Loucy (cell line): ENCODE measurements around the gene BACH2.
A peak's percentile ranks its signal among the peaks of the same experiment; 100 is the strongest.

Experiments used
- H2AFZ ChIP-seq: fragments of 200-600 bp; sonication (generic); 2 replicates; pipeline ENCODE4 v1.6.0; 2016; ENCODE audit warnings: antibody characterized with exemption, mild to moderate bottlenecking, low read length, moderate library complexity
- H3F3A ChIP-seq: fragments of 200-600 bp; 2 replicates; pipeline ENCODE4 v1.6.0; 2016; ENCODE audit warnings: antibody characterized with exemption, low read depth, mild to moderate bottlenecking
- H3K27me3 ChIP-seq: fragments of 200-600 bp; sonication (generic); 2 replicates; pipeline ENCODE4 v1.6.1; 2014; ENCODE audit warnings: low read length, mild to moderate bottlenecking; ENCODE audit not compliant: insufficient read depth, poor library complexity, severe bottlenecking
- H3K36me3 ChIP-seq: fragments of 200-600 bp; sonication (generic); 2 replicates; pipeline ENCODE4 v1.6.1; 2016; ENCODE audit warnings: low read length; ENCODE audit not compliant: insufficient read depth
- H3K4me1 ChIP-seq: fragments of 200-600 bp; sonication (generic); 2 replicates; pipeline ENCODE4 v1.5.1; 2014; ENCODE audit warnings: low read length, mild to moderate bottlenecking; ENCODE audit not compliant: insufficient read depth, poor library complexity, severe bottlenecking
- H3K4me2 ChIP-seq: fragments of 200-600 bp; sonication (generic); 2 replicates; pipeline ENCODE4 v1.6.0; 2014; ENCODE audit warnings: antibody characterized with exemption, low read length, low read depth, mild to moderate bottlenecking; ENCODE audit not compliant: poor library complexity, severe bottlenecking
- H3K4me3 ChIP-seq: fragments of 200-600 bp; sonication (generic); 2 replicates; pipeline ENCODE4 v1.5.1; 2014; ENCODE audit warnings: low read length, mild to moderate bottlenecking, mixed read lengths; ENCODE audit not compliant: poor library complexity, severe bottlenecking
- H3K79me2 ChIP-seq: fragments of 200-600 bp; sonication (generic); 2 replicates; pipeline ENCODE4 v1.6.1; 2014; ENCODE audit warnings: low read length; ENCODE audit not compliant: insufficient read depth
- H3K9ac ChIP-seq: fragments of 200-600 bp; sonication (generic); 2 replicates; pipeline ENCODE4 v1.6.0; 2014; ENCODE audit warnings: mild to moderate bottlenecking, low read depth, low read length, moderate library complexity; ENCODE audit not compliant: poor library complexity, severe bottlenecking
- H3K9me2 ChIP-seq: fragments of 200-600 bp; sonication (generic); replicated peaks from 2 replicates; pipeline ENCODE4 v1.6.1; 2016; ENCODE audit warnings: low read depth, low read length, mixed read lengths
- H3K9me3 ChIP-seq: fragments of 200-600 bp; sonication (generic); 2 replicates; pipeline ENCODE4 v1.6.1; 2014; ENCODE audit warnings: mild to moderate bottlenecking, antibody characterized with exemption, low read length, low read depth; ENCODE audit not compliant: insufficient read depth
- H4K20me1 ChIP-seq: fragments of 200-600 bp; sonication (generic); 2 replicates; pipeline ENCODE4 v1.6.0; 2014; ENCODE audit warnings: antibody characterized with exemption, low read length, mild to moderate bottlenecking; ENCODE audit not compliant: insufficient read depth, poor library complexity, severe bottlenecking
- EZH2phosphoT487 ChIP-seq: fragments of 200-600 bp; IDR thresholded peaks from 2 replicates; pipeline ENCODE4 v1.6.1; 2018; ENCODE audit warnings: antibody characterized with exemption, mild to moderate bottlenecking, moderate library complexity, borderline replicate concordance
- TF ChIP-seq, protein P1 (sequence below): fragments of 200-600 bp; sonication (generic); conservative IDR thresholded peaks from 2 replicates; pipeline ENCODE4 v1.5.1; 2014; ENCODE audit warnings: mild to moderate bottlenecking, antibody characterized with exemption, low read length

Gene BACH2

DNA sequence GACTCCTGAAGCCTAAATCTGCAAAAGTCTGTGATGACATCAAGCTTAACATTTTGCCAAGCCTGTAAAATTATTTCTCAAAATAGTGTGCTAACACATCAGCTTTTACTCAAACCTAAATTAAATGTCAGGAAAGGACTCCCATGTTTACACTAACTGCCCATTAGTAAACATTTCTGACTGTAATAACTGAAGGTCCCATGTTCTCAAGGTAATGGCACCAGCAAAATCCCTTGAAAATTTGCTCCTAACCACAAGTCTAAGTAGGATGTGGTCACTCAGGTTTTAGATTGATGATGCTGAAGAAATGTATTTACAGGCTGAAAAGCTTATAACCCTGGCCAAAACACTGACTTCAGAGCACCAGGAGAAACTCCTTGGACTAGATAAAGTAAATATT, 33.0 kb downstream of the BACH2 start:
- no peaks in the 10 kb centered on the region for H3K9me3 ChIP-seq
- no peaks in the 10 kb centered on the region for H3F3A ChIP-seq
- no peak overlapping the region for H3K9ac ChIP-seq
- no peak overlapping the region for H2AFZ ChIP-seq
- H3K4me3 ChIP-seq, result no peak overlapping the region
- peaks cover 2% of the 10 kb centered on the region for H4K20me1 ChIP-seq
- H3K79me2 ChIP-seq, result peaks cover 75% of the 10 kb centered on the region
- H3K27me3 ChIP-seq, result no peaks in the 10 kb centered on the region
- peaks cover 37% of the 10 kb centered on the region for H3K4me1 ChIP-seq
- TF ChIP-seq EZH2phosphoT487, result no peak
- TF ChIP-seq, protein P1, sequence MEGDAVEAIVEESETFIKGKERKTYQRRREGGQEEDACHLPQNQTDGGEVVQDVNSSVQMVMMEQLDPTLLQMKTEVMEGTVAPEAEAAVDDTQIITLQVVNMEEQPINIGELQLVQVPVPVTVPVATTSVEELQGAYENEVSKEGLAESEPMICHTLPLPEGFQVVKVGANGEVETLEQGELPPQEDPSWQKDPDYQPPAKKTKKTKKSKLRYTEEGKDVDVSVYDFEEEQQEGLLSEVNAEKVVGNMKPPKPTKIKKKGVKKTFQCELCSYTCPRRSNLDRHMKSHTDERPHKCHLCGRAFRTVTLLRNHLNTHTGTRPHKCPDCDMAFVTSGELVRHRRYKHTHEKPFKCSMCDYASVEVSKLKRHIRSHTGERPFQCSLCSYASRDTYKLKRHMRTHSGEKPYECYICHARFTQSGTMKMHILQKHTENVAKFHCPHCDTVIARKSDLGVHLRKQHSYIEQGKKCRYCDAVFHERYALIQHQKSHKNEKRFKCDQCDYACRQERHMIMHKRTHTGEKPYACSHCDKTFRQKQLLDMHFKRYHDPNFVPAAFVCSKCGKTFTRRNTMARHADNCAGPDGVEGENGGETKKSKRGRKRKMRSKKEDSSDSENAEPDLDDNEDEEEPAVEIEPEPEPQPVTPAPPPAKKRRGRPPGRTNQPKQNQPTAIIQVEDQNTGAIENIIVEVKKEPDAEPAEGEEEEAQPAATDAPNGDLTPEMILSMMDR, result no peak
- H3K9me2 ChIP-seq, result no peaks in the 10 kb centered on the region
- peaks cover 51% of the 10 kb centered on the region for H3K36me3 ChIP-seq
- peak overlapping the region; percentile 22 for H3K4me2 ChIP-seq

DNA sequence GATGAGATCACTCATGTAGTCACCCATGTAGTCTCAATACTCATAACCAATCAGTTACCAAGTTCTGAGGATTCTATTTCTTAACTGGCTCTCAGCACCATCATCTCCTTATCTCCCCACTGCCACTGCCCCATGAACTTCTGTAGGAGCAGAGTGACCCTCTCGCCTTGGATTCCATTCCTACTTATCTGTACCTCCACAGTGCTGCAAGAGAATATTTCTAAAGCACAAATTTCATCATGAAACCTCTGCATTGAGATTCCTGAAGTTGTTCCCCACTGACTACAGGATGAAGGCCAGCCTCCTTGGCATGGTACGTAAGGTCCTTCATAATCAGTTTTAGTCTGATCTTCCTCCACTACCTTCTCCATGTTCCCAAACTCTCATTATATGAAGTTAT, 34.8 kb downstream of the BACH2 start:
- Histone ChIP-seq H3K4me1 (peaks cover 36% of the 10 kb centered on the region), H3K36me3 (peaks cover 46% of the 10 kb centered on the region), H3K4me3 (no peak overlapping the region), H4K20me1 (peaks cover 2% of the 10 kb centered on the region), H3K9ac (no peak overlapping the region), H3K4me2 (no peak overlapping the region), H3K79me2 (peaks cover 65% of the 10 kb centered on the region), H3K9me2 (no peaks in the 10 kb centered on the region), H3K9me3 (no peaks in the 10 kb centered on the region), H3K27me3 (no peaks in the 10 kb centered on the region), H3F3A (no peaks in the 10 kb centered on the region), H2AFZ (no peak overlapping the region)
- TF ChIP-seq, protein P1, result no peak
- no peak for TF ChIP-seq EZH2phosphoT487

DNA sequence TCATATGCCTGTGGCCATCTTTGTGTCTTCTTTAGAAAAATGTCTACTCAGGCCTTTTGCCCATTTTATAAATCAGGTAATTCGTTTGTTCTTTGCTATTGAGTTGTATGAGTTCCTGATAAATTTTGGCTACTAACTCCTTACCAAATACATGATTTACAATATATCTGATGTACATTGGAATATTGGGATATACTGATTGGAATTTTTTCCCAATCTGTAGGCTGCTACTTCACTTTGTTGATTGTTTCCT, 39.2 kb downstream of the BACH2 start:
- Histone ChIP-seq H3K9me2 (no peaks in the 10 kb centered on the region), H3F3A (no peaks in the 10 kb centered on the region), H3K79me2 (peaks cover 46% of the 10 kb centered on the region), H4K20me1 (no peaks in the 10 kb centered on the region), H2AFZ (no peak overlapping the region), H3K9ac (no peak overlapping the region), H3K36me3 (peaks cover 30% of the 10 kb centered on the region; the same call in 1 of the 2 replicates), H3K9me3 (no peaks in the 10 kb centered on the region), H3K4me1 (peaks cover 10% of the 10 kb centered on the region), H3K4me2 (no peak overlapping the region), H3K27me3 (no peaks in the 10 kb centered on the region), H3K4me3 (no peak overlapping the region)
- TF ChIP-seq, protein P1, result no peak
- TF ChIP-seq EZH2phosphoT487, result no peak
